ENCODE data around the gene CHI3L2.

Gene CHI3L2, protein sequence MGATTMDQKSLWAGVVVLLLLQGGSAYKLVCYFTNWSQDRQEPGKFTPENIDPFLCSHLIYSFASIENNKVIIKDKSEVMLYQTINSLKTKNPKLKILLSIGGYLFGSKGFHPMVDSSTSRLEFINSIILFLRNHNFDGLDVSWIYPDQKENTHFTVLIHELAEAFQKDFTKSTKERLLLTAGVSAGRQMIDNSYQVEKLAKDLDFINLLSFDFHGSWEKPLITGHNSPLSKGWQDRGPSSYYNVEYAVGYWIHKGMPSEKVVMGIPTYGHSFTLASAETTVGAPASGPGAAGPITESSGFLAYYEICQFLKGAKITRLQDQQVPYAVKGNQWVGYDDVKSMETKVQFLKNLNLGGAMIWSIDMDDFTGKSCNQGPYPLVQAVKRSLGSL

DNA sequence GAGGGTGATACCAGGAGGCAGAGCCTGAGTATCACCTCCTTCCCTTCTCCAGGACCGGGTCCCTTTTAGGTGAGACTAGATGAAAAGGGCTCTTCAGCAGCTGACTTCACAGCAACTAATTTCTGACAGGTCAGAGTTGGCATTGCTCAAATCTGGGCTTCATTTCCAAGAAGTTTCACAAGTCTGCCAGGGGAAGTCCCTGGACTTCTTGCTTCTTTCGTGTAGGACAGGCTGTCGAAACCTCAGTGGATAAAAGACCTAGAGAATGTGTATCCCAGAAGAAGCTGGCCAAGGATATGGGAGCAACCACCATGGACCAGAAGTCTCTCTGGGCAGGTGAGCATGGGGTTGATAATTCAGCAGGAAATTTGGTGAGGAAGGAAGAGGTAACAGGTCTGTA, at the start of gene CHI3L2:
Gene CHI3L2 (plus strand): TSS at position 280 of the 400 bp plus-strand sequence. CDS start 17 bp downstream, at position 297.
- DNase-seq = no peak

DNA sequence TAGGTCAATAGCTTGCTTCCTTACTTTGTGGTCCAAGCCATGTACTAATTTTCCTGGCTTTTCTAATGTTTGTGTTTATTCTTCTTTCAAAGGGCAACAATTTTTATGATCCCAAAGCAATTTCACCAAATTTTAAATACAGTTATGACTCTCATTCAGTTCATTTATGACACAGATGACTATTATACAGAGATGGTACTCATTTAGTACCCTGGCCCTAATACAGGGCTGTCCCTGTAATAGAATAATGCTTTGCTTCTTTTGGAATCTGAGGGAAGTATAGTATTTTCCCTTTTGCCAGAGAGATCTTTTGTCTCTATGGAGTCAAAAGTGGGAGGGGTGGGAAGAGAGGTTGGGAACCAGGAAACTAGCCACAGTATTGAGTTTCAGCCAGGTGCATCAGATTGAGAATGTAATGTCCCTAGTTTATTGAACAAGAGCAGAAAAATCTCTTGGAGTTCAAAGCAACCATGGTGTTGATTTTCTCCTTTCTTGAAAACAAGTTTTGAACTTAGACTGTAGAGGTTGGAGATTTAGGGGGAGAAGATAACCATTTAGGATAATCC, 47.5 kb upstream of the CHI3L2 start:
- DNase-seq = no peak

DNA sequence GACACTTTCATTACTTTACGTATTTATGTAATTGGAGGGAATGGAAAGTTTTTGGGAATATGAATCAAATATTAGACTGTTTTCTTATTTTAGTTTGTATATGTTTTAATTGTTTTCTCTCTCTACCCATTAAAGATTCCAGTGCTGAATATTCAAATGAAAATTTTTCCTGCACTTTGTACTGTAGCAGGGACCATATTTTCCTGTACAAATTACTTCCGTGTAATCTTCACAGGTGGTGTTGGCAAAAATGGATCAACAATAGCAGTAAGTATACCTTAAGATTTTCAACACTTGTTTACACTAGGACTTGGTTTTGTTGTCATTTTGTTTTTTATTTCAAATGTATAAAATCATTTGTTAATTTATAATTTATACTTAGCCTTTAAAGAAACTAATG, 45.5 kb upstream of the CHI3L2 start:
- no peak for DNase-seq

DNA sequence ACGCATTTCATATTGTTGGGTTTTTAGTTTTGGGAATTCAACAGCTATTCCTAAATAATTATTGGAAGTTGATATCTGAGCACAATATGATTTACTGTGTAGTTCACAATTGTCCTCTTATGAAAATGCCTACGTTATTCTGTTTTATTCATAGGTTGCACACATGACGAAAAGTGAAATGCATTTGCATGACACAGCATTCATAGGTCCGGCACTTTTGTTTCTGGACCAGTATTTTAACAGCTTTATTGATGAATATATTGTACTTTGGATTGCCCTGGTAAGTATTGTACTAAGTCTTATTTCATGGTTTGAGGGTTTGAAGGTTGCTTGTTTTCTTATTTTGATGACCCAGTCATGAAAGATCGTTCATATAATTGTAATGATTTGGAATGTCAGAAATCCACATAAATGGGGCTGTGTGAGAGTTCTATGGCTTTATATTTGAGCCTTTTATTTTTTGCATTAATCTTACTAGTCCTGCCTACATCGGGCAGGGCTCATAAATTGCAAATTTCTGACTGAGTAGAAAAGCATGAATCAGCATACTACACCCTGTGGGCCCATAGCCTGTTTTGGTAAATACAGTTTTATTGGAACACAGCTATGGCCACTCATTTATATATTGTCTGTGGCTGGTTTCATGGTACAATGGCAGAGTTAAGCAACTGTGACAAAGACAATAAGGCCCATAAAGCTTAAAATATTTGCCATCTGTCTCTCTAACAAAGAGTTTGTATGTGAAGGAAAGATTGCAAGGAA, 44.0 kb upstream of the CHI3L2 start:
- no peak for DNase-seq

DNA sequence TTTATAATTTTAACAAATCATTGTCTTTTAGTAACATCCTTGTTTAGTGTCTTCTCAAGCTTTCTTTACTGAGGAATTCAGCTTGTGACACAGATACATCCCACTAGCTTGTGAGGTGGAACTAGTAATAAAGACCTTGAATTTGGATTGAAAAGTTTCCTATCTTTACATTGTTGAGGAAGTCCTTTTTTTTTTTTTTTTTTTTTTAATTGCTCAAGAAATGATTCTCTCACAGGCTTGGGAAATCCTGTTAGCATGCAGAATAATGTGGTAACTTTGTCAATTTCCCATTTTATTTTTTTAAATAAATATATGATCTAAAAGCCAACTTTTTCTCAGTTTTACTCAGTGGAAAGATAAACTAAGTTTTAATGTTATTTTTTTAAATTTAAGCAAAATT, 42.9 kb upstream of the CHI3L2 start:
- DNase-seq = no peak

DNA sequence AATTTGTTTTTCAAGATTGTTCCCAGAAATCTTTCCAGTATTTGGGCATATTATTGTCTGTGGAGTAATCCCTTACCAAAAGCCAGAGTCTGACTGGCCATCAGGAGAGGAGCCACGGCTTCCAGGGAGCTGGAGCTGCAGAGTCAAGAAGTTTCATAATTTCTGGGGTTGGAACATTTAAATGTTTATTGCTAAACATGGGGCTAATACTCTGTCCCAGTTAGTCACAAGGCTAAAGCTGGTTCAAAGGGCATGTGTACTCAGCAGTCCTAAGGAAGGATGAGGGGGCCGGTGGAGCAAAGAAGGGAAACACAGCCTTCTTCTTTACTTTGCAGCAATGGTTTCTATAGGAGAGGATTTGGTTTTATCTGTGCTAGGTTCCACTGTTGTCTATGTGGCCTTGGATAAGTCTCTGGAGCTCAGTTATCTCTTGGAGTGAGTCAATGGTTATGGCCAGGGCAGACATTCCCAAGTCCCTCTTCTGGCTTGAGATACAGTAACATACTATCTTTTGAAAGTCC, 36.5 kb upstream of the CHI3L2 start:
- DNase-seq = no peak

DNA sequence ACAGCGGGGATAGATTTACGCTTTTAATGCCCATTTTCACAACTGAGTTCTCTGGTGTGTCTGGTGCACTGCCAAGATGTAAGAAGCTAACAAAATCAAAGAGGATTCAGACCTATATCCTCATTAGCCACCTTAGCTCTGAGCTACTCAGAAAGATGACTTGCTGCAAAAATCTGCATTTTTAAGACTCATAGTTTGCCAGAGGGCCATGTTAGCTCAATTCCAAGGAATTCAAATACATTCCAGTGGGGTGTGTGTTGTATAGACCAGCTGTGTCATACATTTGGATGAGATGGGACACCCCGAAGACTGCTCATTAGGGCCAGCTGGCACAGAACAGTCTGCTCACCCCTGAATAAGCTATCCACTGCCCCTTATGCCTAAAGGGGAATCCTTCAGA, 36.0 kb upstream of the CHI3L2 start:
- DNase-seq = no peak

DNA sequence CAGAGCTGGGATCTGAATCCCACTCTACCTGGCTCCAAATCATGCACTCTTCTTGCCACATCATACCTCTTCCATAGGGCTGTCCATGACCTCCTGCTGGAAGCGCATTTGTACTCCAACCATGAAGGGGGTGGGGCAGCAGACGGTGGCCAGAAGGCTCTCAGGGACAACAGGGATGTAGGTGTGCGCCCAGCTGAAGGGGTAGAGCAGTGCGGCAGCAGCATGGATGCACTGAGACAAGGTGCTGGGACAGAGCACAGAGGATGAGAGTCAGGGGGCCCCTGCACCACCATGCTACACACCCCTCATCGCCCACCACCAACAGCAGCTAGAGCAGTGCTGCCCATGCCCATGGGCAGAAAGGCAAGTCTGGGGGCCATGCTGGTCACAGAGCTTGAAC, 35.4 kb upstream of the CHI3L2 start:
- DNase-seq = no peak

DNA sequence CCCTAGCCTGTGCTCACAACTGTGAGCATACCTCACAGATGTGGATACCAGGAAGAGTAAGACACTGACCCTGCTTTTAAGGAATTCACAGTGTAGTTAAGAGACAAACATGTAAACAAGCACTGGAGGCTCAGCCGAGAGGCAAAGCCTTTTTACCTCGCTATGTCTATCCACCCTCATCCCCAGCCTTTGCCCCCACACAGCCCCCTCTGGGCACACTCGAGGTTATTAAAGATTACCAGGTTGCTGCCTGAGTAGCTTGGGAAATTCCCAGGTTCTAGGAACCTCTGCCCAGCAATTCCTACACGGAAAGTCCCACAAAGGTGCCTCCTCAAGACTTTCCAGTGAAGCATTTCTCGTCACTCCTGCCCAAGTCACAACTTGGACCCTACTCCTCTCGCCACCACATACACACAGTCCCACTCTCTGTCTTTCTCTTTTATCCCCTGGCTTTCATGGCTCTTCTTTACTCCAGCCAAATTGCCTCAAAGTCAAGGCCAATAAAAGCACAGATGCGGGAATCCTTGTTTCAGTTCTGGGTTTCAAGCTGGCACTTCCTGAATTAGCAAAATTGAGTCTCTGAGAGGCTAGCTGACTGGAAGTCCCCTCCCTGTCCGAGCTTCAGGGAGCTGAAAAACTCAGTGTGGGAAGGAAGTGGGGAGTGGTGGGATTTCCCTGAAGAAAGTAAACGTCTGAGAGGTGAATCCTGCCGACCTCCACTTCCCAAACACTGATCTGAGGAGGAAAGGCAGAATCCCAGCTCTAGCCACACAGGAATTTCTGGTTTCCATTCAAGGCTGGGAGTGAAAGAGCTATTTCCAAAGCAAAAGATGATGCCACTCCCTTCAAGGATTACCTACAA, 34.6 kb upstream of the CHI3L2 start:
- no peak for DNase-seq

DNA sequence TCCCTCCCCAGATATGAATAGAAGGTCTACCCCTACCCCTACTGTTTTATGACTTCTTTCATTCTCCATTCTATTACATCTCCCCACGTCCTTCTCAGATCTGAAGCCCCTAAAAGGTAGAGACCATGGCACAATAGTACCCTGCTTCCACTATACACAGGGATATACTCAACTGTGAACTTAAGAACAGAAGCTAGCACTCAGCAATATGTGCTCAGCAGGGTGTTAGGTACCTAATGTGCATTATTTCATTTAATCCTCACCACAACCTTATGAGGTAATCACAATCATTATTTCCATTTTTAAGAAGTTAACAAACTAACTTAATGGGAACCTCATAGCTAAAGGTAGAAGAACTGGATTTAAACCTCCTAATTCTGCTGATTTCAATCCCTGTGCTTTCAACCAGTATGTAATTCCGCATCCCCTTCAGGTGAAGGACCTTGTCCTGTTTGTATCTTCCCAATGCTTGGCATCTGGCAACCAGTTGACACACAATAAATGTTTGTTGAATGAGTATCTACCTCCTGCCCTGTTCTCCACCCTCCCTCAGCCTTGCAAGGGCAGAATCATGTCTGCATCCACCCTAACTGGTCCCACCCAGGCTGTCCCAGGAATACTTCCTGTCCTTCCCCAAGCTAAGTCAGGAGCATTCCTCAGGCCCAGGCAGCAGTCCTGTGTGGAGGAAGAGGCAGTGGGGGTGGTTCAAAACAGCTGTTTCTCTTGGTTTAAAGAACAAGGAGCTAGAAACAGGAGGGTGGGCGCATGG, 33.6 kb upstream of the CHI3L2 start:
- DNase-seq = no peak

DNA sequence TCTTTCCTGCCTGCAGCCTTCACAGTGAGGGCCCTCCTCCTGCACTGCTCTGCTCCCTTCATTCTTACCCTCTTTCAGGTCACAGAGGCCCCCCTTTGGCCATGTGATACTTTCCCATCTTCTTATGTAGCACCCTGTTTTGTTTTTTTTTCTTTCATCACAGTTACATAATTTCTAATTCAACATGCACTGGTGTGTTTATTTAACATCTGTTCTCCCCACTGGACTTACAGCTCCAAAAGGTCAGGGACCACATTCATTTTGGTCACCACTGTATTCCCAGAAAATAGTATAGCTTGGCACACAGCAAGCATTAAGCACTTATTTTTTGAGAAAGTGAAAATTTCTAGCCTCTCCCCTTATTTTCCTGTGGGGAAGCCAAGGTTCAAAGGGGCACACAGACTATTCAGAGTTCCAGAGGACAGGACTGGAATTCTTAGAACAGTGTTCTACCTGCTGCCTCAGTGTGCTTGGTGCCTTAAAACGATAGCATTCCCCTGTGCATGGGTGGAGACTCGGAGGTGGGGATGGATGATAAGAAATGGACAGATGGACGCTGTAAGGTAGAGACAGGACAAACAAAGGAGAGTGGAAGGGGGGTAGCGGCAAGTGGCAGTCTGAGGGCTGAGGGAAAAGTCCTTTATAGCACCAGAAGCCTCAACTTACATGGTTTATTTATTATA, 32.4 kb upstream of the CHI3L2 start:
- DNase-seq = no peak

DNA sequence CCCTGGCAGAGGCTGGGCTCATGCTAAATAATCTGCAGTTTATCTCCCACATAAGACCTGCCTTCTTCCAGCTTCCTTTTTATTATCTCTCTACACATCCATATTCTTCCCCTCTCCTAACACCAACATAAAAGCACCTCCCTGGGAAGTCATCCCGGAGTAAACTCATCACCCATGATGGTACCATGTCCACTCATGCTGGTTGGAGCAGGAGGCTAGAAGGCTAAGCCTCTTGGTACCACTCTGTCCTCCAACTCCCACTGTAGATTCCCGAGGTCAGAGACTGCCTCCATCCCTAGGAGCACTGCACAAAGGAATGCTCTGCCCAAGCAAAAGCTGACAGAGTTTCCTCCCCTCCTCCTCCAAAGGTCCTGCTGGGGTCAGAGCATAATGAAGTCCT, 31.3 kb upstream of the CHI3L2 start:
- DNase-seq = no peak

DNA sequence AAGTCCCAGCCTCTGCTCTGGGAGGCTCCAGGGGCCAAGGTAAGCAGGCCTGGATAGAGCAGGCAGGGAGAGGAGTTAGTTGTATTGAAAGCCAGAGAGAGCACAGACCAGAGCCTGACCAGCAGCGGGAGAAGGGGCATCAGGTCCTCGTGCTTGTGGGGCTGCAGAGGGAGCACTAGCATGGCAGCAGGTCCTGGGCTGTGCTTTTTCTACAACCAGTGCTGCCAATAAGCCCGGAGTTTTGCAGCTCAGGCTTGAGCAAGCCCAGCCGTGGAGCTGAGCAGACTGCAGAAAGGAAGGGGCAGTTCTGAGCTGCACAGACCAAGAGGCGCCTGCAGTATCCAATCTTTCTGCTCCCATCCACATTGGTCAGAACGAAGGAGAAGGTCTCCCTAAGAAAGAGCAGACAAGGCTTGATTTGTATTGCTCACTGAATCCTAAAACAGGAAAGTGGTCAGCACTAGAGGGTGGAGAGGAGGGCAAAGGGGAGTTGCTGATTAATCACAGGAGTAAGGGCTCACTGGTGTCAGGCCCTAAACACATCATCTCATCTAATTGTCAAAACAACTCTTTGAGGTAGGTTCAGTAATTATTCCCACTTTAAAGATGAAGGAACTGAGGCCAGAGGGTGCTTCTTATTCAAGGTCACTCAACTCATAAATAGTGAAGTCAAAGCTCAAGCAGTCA, 29.8 kb upstream of the CHI3L2 start:
- peak; percentile 61 for DNase-seq

DNA sequence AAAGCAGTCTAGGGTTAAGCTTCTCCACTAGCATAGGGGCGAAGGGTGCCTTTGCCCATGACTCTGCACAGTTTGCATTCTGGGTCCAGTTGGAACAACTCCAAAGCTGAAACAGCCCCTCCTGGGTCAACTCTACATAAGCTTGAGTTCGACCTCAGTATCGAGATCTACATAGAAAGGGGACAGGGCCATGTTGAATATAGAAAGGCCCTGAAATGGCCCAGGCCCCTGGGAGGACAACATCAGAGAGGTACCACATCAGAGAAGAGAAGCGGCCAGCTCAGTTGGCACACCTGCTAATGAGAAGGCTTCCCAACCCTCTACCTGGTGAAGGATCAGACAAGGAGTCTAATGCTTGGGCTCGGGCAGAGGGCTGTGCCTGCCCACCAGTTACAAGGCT, 28.7 kb upstream of the CHI3L2 start:
- DNase-seq = peak; percentile 37

DNA sequence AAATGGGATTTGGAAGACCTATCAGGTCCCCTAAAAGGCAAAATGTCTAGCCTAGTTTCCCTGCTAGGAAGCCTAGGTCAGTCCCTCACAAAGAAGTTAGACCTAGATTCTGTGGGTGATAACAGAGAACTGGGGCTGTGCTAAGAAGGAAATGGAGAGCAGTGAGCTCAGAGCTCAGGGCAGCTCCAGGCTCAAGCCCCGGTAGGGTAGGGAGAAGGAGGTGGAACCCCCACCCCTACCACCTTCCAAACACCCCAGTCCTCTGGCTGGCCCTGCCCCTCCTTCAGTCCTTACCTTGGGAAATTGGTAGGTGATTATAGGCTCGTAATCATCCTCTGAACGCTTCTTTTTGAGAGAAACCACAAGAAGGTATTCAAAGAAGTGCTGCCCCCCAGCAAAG, 28.2 kb upstream of the CHI3L2 start:
- peak; percentile 51 for DNase-seq

DNA sequence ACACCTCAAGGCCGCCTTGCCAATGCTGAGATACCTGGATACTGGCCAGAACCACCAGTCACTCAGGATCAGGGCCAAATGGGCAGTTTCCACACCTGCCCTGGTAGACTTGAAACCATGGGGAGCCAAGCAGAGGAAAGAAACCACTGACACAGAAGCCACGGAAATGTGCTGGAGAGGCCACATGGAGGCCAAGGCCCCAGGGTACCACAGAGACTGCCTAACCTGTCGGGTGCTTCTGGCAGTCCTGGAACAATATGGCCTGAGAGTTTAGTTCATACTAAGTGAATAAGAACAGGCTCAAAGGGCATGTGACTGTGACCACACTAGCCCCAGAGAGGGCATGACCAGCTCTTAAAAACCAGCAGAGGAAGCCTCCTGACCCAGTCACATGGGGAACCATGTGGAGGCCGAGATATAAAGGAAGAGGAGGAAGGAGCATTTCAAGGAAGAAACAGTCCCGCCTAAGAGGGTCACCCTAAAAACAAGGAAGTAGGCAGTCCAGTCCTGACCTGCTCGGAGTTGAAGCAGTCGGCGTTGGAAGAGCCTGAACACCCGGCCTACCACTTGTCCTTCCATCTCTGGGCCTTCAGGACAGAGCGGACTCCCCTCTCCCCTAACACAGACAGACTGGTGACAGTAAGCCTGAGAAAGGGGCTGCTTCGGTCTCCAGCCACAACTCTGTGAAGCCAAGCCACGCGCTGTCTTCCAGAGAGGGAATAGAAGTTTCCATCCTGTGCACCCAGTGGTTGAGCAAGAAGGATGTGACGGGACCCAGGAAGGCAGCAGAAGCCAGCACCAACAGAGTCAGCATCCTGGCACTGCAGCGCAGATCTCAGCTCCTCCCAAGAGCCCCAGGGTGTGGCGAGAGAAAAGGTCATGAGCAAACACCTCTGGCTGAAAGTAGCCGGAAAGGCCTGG, 27.4 kb upstream of the CHI3L2 start, which contains the start of gene DENND2D:
Gene DENND2D (minus strand): TSS at position 766 of the 921 bp plus-strand sequence. CDS start 187 bp downstream, at position 579.
- DNase-seq = peak; percentile 68

DNA sequence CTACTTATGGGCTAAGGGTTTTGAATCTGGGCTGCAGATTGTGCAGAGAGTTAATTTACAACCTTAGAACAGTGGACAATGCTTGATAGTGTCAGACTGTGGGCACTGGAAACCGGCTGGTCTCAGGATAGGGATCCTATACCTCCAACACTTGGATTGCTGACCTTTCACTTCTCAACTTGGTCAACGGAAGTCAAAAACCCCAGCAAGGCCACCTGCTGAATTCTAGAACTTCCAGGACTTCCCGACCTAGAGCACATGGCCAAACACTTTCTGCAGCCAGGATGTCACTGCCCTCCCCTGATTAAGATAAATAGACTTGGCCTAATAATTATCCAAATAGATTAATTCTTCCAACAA, 26.7 kb upstream of the CHI3L2 start:
- no peak for DNase-seq

DNA sequence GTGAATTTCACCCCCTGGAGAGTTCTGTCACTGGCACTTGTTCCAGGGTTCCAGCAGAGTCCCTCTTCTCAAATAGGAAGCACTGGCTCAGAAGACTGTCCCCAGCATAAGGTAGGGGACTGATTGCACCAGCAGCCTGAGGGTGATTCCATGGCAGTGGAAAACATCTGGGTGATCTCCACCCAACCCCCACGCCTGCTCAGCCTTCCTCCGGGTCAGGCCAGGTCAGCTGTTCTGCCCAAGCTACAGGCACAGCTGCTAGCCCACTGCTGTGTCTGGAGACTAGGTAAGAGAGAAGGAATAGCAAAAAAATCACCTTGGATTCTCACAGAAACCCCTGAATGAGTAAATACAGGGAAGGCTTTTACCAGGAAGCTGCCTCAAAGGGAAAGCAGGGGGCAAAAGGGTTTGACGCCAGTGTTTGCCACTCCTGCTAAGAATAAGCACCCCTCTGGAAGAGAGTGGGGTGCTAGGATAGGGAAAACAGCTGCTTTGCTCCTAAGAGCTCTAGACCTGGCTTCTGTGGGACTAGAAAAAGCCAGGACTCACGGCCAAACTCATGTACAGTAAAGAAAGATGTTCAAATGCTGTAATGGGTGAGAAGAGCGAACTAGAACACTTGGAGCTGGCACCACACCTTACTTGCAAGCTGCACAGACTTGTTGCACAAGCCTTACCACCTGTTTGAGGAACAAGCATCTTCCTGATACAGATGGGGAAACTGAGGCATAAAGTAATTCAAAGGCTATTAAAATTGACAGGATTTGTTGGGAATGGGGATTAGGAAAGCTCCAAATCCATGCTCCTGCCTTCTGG, 26.0 kb upstream of the CHI3L2 start:
- peak; percentile 35 for DNase-seq

DNA sequence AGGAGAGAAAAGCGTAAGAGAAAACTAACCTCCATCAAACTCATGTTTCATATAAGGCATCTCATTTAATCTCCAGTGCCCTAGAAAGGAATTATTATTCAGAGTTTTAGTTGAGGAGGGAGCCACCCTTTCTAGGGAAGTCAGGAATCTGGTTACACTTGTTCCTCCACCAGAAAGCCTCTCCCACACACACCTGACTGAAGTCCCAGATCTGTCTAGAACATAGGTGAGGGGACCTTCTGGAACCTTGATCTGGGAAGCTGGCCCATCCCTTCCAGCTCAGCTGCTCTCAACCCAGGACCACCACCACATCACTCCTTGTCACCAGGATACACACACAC, 25.2 kb upstream of the CHI3L2 start:
- no peak for DNase-seq

Measured in activated T-cell treated with anti-CD3 and anti-CD28 coated beads, Interleukin-2, amount 50 U/mL, for 1 hour (primary cell).